Lower leg skin (tissue), 3 donors: Measurements from ENCODE around the gene ORMDL1.

Experiments
- CTCF ChIP-seq, 3 donors: fragments of 450-650 bp; IDR thresholded peaks; one replicate each; pipeline ENCODE4 v1.5.1; 2016; ENCODE audit warnings: antibody characterized with exemption in 3 of 3, mild to moderate bottlenecking in 3 of 3, moderate library complexity in 2 of 3
- POLR2A ChIP-seq, 2 donors: fragments of 450-650 bp; IDR thresholded peaks; one replicate each; pipeline ENCODE4 v1.6.1; 2016 to 2017; ENCODE audit warnings: antibody characterized with exemption in 2 of 2, mild to moderate bottlenecking in 1 of 2, moderate library complexity in 1 of 2

- TF ChIP-seq CTCF (IDR thresholded peaks at IDR 0.05) (no peak), POLR2A (IDR thresholded peaks at IDR 0.05) (no peak)
Measured at GRCh38 chr2:189821953-189822748, 38.0 kb upstream of the ORMDL1 start.
